Endothelial cell of umbilical vein (primary cell): ENCODE data around the gene SLC23A1. TPM values are rescaled to one million over a fixed set of nuclear protein-coding genes. Genes with fewer than 3 reads are reported as not detected.

Source experiments
- BruUV-seq: library from RNA; stranded (reverse); fragments of 400-500 nt; replicated peaks from 2 replicates; lab custom pipeline; 2021; lab: Mats Ljungman, UMichigan
- CTCF ChIA-PET: fragments of 300-600, 350-600 bp; sonication (Branson Sonifier 250); formaldehyde crosslinking; loops from one replicate; lab custom pipeline; 2021; ENCODE audit warnings: antibody characterized with exemption, inconsistent platforms; lab: Charles Lee
- POLR2A ChIA-PET: fragments of 300-600, 350-600 bp; sonication (Branson Sonifier 250); formaldehyde crosslinking; loops from one replicate; lab custom pipeline; 2021; ENCODE audit warnings: antibody characterized with exemption, inconsistent platforms; lab: Charles Lee
- DNase-seq: peaks from one replicate; pipeline ENCODE4 v3.0.0-alpha.2; 2011; ENCODE audit warnings: low read depth, low spot score
- FAIRE-seq: peaks from 2 replicates; lab custom pipeline; 2011; peaks lifted over from hg19 to GRCh38; lab: Jason Lieb, UNC
- H2AFZ ChIP-seq: 2 replicates; pipeline ENCODE4 v1.6.0; 2012; ENCODE audit warnings: low read depth, low read length, control low read depth, inconsistent platforms
- H3K27ac ChIP-seq: 2 replicates; pipeline ENCODE4 v1.5.1; 2011; ENCODE audit warnings: low read depth, mild to moderate bottlenecking, control low read depth, low read length, moderate library complexity; ENCODE audit not compliant: insufficient read depth
- H3K27me3 ChIP-seq, 2 experiments: 2 replicates each; pipeline versions ENCODE4 v1.6.0 to v1.6.1; 2011; ENCODE audit warnings: low read length in 2 of 2, mixed read lengths in 1 of 2; ENCODE audit not compliant: control insufficient read depth in 2 of 2, insufficient read depth in 2 of 2
- H3K36me3 ChIP-seq, 2 experiments: 2 replicates in 1 of 2; 3 replicates in 1 of 2; pipeline ENCODE4 v1.5.1; 2011; ENCODE audit warnings: low read length in 2 of 2, mild to moderate bottlenecking in 1 of 2, moderate library complexity in 1 of 2; ENCODE audit not compliant: control insufficient read depth in 2 of 2, insufficient read depth in 2 of 2; ENCODE audit errors: extremely low read depth in 1 of 2
- H3K4me1 ChIP-seq: 3 replicates; pipeline ENCODE4 v1.5.1; 2011; ENCODE audit warnings: mild to moderate bottlenecking, low read length; ENCODE audit not compliant: control insufficient read depth, insufficient read depth; ENCODE audit errors: extremely low read depth
- H3K4me2 ChIP-seq: 2 replicates; pipeline ENCODE4 v1.6.1; 2011; ENCODE audit warnings: low read length, control low read depth, mixed read lengths; ENCODE audit not compliant: insufficient read depth
- H3K4me3 ChIP-seq, 3 experiments: fragments of 200-600 bp in 1 of 3; sonication (generic), shearing (Covaris generic) in 1 of 3; replicated peaks in 1 of 3; 2 replicates each; pipeline ENCODE4 v1.5.1; 2011 to 2016; ENCODE audit warnings: control low read depth in 3 of 3, low read length in 3 of 3, mild to moderate bottlenecking in 2 of 3, inconsistent platforms in 1 of 3, low read depth in 1 of 3, moderate library complexity in 1 of 3; ENCODE audit not compliant: insufficient read depth in 1 of 3
- H3K79me2 ChIP-seq: 2 replicates; pipeline ENCODE4 v1.6.0; 2012; ENCODE audit warnings: low read length, inconsistent platforms; ENCODE audit not compliant: control insufficient read depth, insufficient read depth
- H3K9ac ChIP-seq: replicated peaks from 2 replicates; pipeline ENCODE3; 2011; ENCODE audit warnings: low read length, control low read depth; ENCODE audit not compliant: insufficient read depth; ENCODE audit errors: extremely low read depth
- H3K9me1 ChIP-seq: replicated peaks from 3 replicates; pipeline ENCODE4 v1.6.0; 2011; ENCODE audit warnings: mild to moderate bottlenecking, low read length; ENCODE audit not compliant: control insufficient read depth, insufficient read depth; ENCODE audit errors: extremely low read depth
- H3K9me3 ChIP-seq: replicated peaks from 2 replicates; pipeline ENCODE4 v1.5.1; 2012; ENCODE audit warnings: low read length, inconsistent platforms; ENCODE audit not compliant: control insufficient read depth, insufficient read depth
- H4K20me1 ChIP-seq: replicated peaks from 2 replicates; pipeline ENCODE3; 2011; ENCODE audit warnings: mild to moderate bottlenecking, low read length; ENCODE audit not compliant: control insufficient read depth, insufficient read depth; ENCODE audit errors: extremely low read depth
- CTCF ChIP-seq, 2 donors: IDR thresholded peaks; 1 replicate in 1 of 2; 2 replicates in 1 of 2; pipeline ENCODE4 v1.5.1; 2011; ENCODE audit warnings: low read length in 2 of 2, mild to moderate bottlenecking in 2 of 2, moderate library complexity in 2 of 2, control low read depth in 1 of 2, inconsistent platforms in 1 of 2, low read depth in 1 of 2; ENCODE audit not compliant: insufficient read depth in 1 of 2; ENCODE audit errors: extremely low read depth in 1 of 2
- EZH2 ChIP-seq: IDR thresholded peaks from 2 replicates; pipeline ENCODE4 v1.6.1; 2012; ENCODE audit warnings: borderline replicate concordance, low read depth, mild to moderate bottlenecking, moderate library complexity, low read length, inconsistent platforms; ENCODE audit not compliant: severe bottlenecking
- FOS ChIP-seq: IDR thresholded peaks from 2 replicates; pipeline ENCODE4 v1.6.1; 2011; ENCODE audit warnings: mild to moderate bottlenecking, low read length, moderate library complexity, borderline replicate concordance; ENCODE audit not compliant: insufficient read depth
- GATA2 ChIP-seq: IDR thresholded peaks from 2 replicates; pipeline ENCODE4 v1.7.0; 2011; ENCODE audit warnings: low read depth, mild to moderate bottlenecking, moderate library complexity, mixed read lengths, low read length; ENCODE audit not compliant: insufficient read length, insufficient read depth
- JUN ChIP-seq: IDR thresholded peaks from 2 replicates; pipeline ENCODE4 v1.6.1; 2011; ENCODE audit warnings: borderline replicate concordance, low read depth; ENCODE audit not compliant: insufficient read length, insufficient read depth
- MAX ChIP-seq: IDR thresholded peaks from 2 replicates; pipeline ENCODE4 v1.6.1; 2011; ENCODE audit not compliant: insufficient read depth, insufficient read length
- MYC ChIP-seq: IDR thresholded peaks from one replicate; pipeline ENCODE4 v1.6.1; 2011; ENCODE audit warnings: mild to moderate bottlenecking, low read depth, low read length
- POLR2A ChIP-seq: IDR thresholded peaks from 2 replicates; pipeline ENCODE4 v1.6.1; 2012; ENCODE audit warnings: low read depth, mild to moderate bottlenecking, control low read depth, low read length
- POLR2AphosphoS5 ChIP-seq: IDR thresholded peaks from 2 replicates; pipeline ENCODE4 v1.6.1; 2012; ENCODE audit warnings: low read depth, mild to moderate bottlenecking, control low read depth, low read length, moderate library complexity; ENCODE audit not compliant: insufficient read depth
- dilution Hi-C: fragments of 300-500 bp; cut with MboI; formaldehyde crosslinking; loops from one replicate; pipeline ENCODE4 v1.15.0; 2019; ENCODE audit warnings: low sequenced_read_pairs; ENCODE audit not compliant: extremely low pct_ligation_motif_present
- intact Hi-C: fragments of 100-400 bp; cut with micrococcal nuclease; formaldehyde crosslinking; loops from one replicate; pipeline ENCODE4 v1.10.0; 2022
- polyA plus RNA-seq, 4 experiments: library from polyadenylated mRNA; depleted of rRNA in 3 of 4; stranded (reverse) in 3 of 4; unstranded in 1 of 4; fragments of >200 nt; gene quantifications; 2 replicates each; pipeline versions ENCODE4 v1.2.1 to v1.2.3, GENCODE V29; 2011 to 2012; ENCODE audit warnings: missing spikeins in 1 of 4
- total RNA-seq: library from RNA; stranded (reverse); gene quantifications from 2 replicates; pipeline ENCODE4 v1.2.3, GENCODE V29; 2021

SLC23A1 gene
- total and polyA plus RNA-seq, 2 donors (not counting 3 experiments of a cell fraction or from before 2014, with no cell fraction given): not detected

- H3K9ac ChIP-seq: no peak overlapping the region
- H3K27me3 ChIP-seq: no peaks in the 10 kb centered on the region
- no peak overlapping the region for H3K4me2 ChIP-seq
- H3K79me2 ChIP-seq: no peaks in the 10 kb centered on the region
- H3K9me1 ChIP-seq: no peaks in the 10 kb centered on the region
- H4K20me1 ChIP-seq: no peaks in the 10 kb centered on the region
- no TSS peak for BruUV-seq
- intact Hi-C loops (no loop called here), dilution Hi-C loops (no loop called here)
- no peak for TF ChIP-seq MYC
- TF ChIP-seq FOS: no peak
- no peak for TF ChIP-seq EZH2
- no peak for TF ChIP-seq CTCF (IDR thresholded peaks at IDR 0.05; ENCODE audit: extremely low read depth in 1 of 2, insufficient read depth in 1 of 2, low read depth in 1 of 2, low read length in 2 of 2)
- no peak for TF ChIP-seq POLR2A
- no peak for TF ChIP-seq GATA2
- TF ChIP-seq POLR2AphosphoS5: no peak
- no peak for TF ChIP-seq MAX
- TF ChIP-seq JUN: no peak
- no peak overlapping the region for H2AFZ ChIP-seq
- DNase-seq (no peak), FAIRE-seq (no peak)
- no peaks in the 10 kb centered on the region for H3K9me3 ChIP-seq
- ChIA-PET POLR2A (no interaction called here), CTCF (no interaction called here)
- H3K36me3 ChIP-seq: no peaks in the 10 kb centered on the region
- no peak overlapping the region for H3K27ac ChIP-seq
- H3K4me3 ChIP-seq: no peak overlapping the region
- H3K4me1 ChIP-seq: no peaks in the 10 kb centered on the region
Measured at GRCh38 chr5:139381837-139382761, 998 bp downstream of the SLC23A1 start.
